KMS-11 (cell line): ENCODE results near the gene CDC42SE2.

Experiments used
- H2AFZ ChIP-seq: fragments of 200-600 bp; sonication (generic); 2 replicates; pipeline ENCODE4 v1.6.1; 2016; ENCODE audit warnings: antibody characterized with exemption, mixed run types, low read depth
- H3K27ac ChIP-seq: fragments of 200-600 bp; sonication (generic); 2 replicates; pipeline ENCODE4 v1.6.1; 2016; ENCODE audit warnings: mild to moderate bottlenecking, mixed run types
- H3K27me3 ChIP-seq: fragments of 200-600 bp; sonication (generic); 2 replicates; pipeline ENCODE4 v1.6.1; 2017; ENCODE audit warnings: mild to moderate bottlenecking, low read depth, mixed run types, moderate library complexity; ENCODE audit not compliant: insufficient read depth
- H3K36me3 ChIP-seq: fragments of 200-600 bp; sonication (generic); 2 replicates; pipeline ENCODE4 v1.6.1; 2017; ENCODE audit warnings: mild to moderate bottlenecking, mixed run types; ENCODE audit not compliant: insufficient read depth
- H3K4me1 ChIP-seq: fragments of 200-600 bp; sonication (generic); 2 replicates; pipeline ENCODE4 v1.6.1; 2016; ENCODE audit warnings: mild to moderate bottlenecking, low read depth, mixed run types; ENCODE audit not compliant: poor library complexity, severe bottlenecking
- H3K4me2 ChIP-seq: fragments of 200-600 bp; sonication (generic); 2 replicates; pipeline ENCODE4 v1.7.0; 2016; ENCODE audit warnings: mild to moderate bottlenecking, mixed run types
- H3K4me3 ChIP-seq: fragments of 200-600 bp; sonication (generic); IDR thresholded peaks from 2 replicates; pipeline ENCODE4 v1.6.1; 2017; ENCODE audit warnings: low read depth, low read length, mixed read lengths; ENCODE audit not compliant: insufficient read depth
- H3K79me2 ChIP-seq: fragments of 200-600 bp; sonication (generic); 2 replicates; pipeline ENCODE4 v1.6.1; 2016; ENCODE audit warnings: low read depth, mixed run types; ENCODE audit not compliant: insufficient read depth
- H3K9ac ChIP-seq: fragments of 200-600 bp; sonication (generic); 2 replicates; pipeline ENCODE4 v1.6.1; 2016; ENCODE audit warnings: mild to moderate bottlenecking, mixed run types
- H4K20me1 ChIP-seq: fragments of 200-600 bp; sonication (generic); 2 replicates; pipeline ENCODE4 v1.6.1; 2016; ENCODE audit warnings: mild to moderate bottlenecking, mixed run types; ENCODE audit not compliant: insufficient read depth
- CTCF ChIP-seq: fragments of 200-600 bp; sonication (generic); conservative IDR thresholded peaks from 2 replicates; pipeline ENCODE4 v1.6.1; 2017; ENCODE audit warnings: low read depth, mild to moderate bottlenecking, antibody characterized with exemption, low read length, moderate library complexity, mixed read lengths

Gene CDC42SE2

DNA sequence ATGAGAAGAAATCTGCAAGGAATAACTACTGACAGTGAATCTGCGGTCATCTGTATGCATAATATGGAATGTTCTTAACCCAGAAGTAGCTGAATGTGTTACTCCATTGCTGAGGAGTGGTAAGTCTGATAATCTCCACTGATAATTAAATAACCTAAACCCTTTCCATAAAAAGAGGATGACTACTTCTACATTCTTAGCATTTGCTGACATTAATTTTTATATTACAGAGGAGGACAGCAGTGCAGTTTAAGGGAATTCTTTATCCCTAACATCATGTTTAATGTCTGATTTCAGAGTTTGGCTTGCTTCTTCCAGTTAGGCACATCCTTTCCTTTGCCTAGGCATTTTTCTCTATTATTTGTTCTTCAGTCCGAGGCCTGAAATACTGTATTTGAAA is 52.2 kb downstream of the CDC42SE2 start:
- Histone ChIP-seq H3K4me1 (peaks cover 7% of the 10 kb centered on the region), H3K36me3 (no peaks in the 10 kb centered on the region), H3K9ac (no peak overlapping the region), H4K20me1 (peaks cover 8% of the 10 kb centered on the region; the same call in 1 of the 2 replicates), H3K79me2 (peaks cover 88% of the 10 kb centered on the region), H3K27me3 (no peaks in the 10 kb centered on the region), H3K27ac (no peak overlapping the region), H3K4me2 (no peak overlapping the region), H2AFZ (no peak overlapping the region), H3K4me3 (no peak overlapping the region)
- TF ChIP-seq CTCF, result no peak

DNA sequence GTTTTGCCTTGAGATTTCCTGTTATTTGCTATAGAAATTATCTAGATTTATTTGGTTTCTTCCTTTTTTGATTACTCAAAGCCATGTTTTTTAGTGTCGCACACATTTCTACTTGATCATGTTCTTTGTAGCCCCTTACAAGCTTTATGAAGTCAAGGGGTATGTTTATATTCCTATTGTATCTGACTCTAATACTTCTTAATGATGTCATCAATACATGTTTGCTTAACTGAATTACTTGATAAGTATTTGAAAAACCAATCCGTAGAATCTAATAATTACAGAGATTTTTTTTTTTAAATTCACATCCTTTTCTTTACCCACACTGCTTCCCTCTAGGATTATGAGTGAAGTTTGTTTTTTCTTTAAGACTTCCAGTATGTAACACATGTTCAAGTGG is 53.0 kb downstream of the CDC42SE2 start:
- TF ChIP-seq CTCF, result no peak
- peaks cover 88% of the 10 kb centered on the region for H3K79me2 ChIP-seq
- peaks cover 8% of the 10 kb centered on the region for H3K4me1 ChIP-seq
- H3K4me3 ChIP-seq, result no peak overlapping the region
- H2AFZ ChIP-seq, result no peak overlapping the region
- H3K27me3 ChIP-seq, result no peaks in the 10 kb centered on the region
- peaks cover 8% of the 10 kb centered on the region; the same call in 1 of the 2 replicates for H4K20me1 ChIP-seq
- no peak overlapping the region for H3K27ac ChIP-seq
- no peak overlapping the region for H3K4me2 ChIP-seq
- no peak overlapping the region for H3K9ac ChIP-seq
- no peaks in the 10 kb centered on the region for H3K36me3 ChIP-seq

GRCh38 chr5:131318455-131318854 is 54.6 kb downstream of the CDC42SE2 start:
- Histone ChIP-seq H3K4me1 (peaks cover 21% of the 10 kb centered on the region), H3K4me2 (no peak overlapping the region), H4K20me1 (peaks cover 7% of the 10 kb centered on the region; the same call in 1 of the 2 replicates), H3K4me3 (no peak overlapping the region), H3K27me3 (no peaks in the 10 kb centered on the region), H3K36me3 (no peaks in the 10 kb centered on the region), H3K27ac (no peak overlapping the region), H3K79me2 (peaks cover 84% of the 10 kb centered on the region; the same call in 1 of the 2 replicates), H2AFZ (no peak overlapping the region), H3K9ac (no peak overlapping the region)
- TF ChIP-seq CTCF, result no peak

- Histone ChIP-seq H3K27me3 (no peaks in the 10 kb centered on the region), H3K4me2 (no peak overlapping the region), H4K20me1 (no peaks in the 10 kb centered on the region; the same call in 1 of the 2 replicates)
These were observed 57.2 kb downstream of the CDC42SE2 start for GRCh38 chr5:131321066-131321465.

More at GRCh38 chr5:131321066-131321465, 57.2 kb downstream of the CDC42SE2 start:
- H2AFZ ChIP-seq, result no peak overlapping the region
- TF ChIP-seq CTCF, result no peak
- no peak overlapping the region for H3K4me3 ChIP-seq
- no peaks in the 10 kb centered on the region for H3K36me3 ChIP-seq
- no peak overlapping the region for H3K27ac ChIP-seq
- H3K9ac ChIP-seq, result no peak overlapping the region
- peaks cover 23% of the 10 kb centered on the region for H3K4me1 ChIP-seq
- peaks cover 84% of the 10 kb centered on the region; the same call in 1 of the 2 replicates for H3K79me2 ChIP-seq
